ENCODE data around the gene RIN3.
"Not testable (repeated sequence)": the region's sequence is repeated elsewhere in the genome, so short reads cannot be mapped to it uniquely, and the experiment has no call there.

Gene RIN3

DNA sequence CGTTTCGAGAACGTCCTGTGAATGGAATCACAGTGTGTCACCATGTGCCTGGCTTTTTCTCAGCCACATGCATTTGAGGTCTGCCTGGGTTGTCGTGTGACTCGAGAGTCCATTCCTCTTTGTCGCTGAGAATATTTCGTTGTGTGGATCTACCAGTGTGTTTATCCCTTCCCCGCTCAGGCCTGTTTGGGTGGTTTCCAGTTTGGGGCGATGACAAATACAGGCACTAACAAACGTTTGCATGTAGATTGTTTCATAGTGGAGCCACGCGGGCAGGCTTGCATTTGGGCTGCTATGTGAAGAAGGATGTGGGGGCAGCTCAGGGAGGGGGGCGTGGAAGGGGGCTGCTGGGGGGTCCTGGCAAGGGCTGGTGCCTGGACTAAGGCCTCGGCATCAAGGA lies 14.1 kb downstream of the RIN3 start:
- DNase-seq (ENCODE audit: low read depth in 1 of 2, low spot score in 1 of 2), result no peak

GRCh38 chr14:92528486-92529100 lies 15.0 kb downstream of the RIN3 start:
- no peak for DNase-seq (ENCODE audit: low read depth in 1 of 2, low spot score in 1 of 2)

- no peak for DNase-seq (ENCODE audit: low read depth in 1 of 2, low spot score in 1 of 2)
Measured at GRCh38 chr14:92529903-92530302, 16.3 kb downstream of the RIN3 start.

GRCh38 chr14:92531106-92531873 lies 17.7 kb downstream of the RIN3 start:
- peak in 1 of 2 donors; percentile 8 for DNase-seq (ENCODE audit: low read depth in 1 of 2, low spot score in 1 of 2)

DNA sequence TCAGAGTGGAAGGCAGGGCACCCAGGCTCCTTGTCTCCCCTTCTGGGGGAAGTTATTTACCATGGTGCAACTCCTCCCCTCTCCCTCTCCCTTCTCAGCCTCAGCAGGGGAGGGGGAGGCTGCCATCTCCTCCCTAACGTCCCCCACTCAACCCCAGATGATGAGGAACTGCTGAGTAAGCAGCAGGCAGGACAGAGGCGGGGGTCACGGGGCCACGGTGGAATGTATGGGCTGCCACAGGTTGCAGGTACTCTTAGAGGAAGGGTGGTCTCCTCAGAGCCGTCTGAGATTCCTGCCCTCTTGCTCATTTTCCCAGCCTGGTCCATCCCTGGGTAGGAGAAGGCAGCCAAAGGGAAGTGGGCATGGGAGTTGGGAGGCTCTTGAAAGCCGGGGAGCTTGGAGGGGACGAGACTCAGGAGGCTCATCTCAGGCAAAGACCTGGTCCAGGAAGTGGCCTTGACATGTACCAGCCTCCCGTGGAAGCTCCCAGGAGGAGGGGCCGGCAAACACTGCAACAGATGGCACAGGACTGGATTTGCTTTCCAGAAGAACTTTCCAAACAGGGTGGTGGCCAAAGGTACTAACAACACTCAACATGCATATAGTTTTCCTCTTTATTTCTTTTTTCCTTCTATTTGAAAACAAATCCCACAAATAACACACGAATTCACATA lies 19.0 kb downstream of the RIN3 start:
- DNase-seq (ENCODE audit: low read depth in 1 of 2, low spot score in 1 of 2), result no peak

DNA sequence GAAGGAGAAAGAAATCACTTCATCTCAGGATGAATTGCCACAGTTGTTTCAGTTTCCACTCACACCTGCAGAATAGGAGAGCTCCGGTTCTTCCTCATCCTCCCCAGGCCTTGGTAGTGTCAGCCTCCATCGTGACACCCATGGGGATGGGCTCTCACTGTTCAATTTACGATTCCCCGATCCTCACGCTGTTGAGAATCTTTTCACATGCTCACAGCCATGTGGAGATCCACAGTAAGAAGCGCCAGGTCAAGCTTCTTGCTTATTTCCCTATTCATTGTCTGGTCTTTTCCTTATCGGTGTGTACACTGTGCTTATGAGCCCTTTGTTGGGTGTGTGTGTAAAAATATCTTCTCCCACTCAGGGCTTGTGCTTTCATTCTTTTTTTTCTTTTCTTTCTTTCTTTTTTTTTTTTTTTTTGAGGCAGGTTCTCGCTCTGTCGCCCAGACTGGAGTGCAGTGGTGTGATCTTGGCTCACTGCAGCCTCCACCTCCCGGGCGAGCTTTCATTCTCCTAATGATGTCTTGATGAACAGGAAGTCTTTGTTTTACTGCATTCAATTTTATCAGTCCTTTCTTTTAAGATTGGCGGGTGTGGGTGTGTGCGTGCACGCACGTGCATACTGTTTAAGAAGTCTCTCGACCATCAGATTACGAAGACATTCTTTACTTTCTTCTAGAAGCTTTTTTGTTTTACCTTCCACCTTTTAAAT lies 21.5 kb downstream of the RIN3 start:
- DNase-seq (ENCODE audit: low read depth in 1 of 2, low spot score in 1 of 2), result no peak

- DNase-seq (ENCODE audit: low read depth in 1 of 2, low spot score in 1 of 2), result not testable (repeated sequence)
Measured at GRCh38 chr14:92536231-92536630, 22.6 kb downstream of the RIN3 start.

DNA sequence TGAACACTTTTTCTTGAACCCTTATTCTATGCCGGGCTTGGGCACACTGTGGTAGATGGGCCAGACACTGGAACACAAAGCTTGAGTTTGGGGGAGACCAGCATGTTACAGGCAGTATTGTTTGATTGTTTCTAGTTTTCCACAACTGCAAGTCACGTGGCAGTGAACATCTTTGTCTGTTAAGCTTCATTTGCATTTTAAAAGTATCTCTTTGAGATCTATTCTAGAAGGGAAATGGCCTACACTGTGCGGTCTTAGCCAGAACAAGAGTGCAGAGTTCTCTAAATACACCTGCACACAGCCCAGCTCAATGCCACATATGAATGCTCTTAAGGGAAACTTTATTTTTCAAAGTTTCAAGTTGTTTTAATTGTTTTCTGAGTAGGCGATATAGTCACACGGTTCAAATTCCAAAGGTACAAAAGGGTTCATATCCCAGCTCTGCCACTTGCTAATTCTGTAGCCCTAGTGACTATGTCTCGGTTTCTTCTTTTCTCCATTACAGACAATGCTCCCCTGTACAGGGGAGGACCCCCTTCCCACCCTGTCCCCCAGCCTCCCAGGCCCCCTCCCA lies 24.9 kb downstream of the RIN3 start:
- no peak for DNase-seq (ENCODE audit: low read depth in 1 of 2, low spot score in 1 of 2)

- no peak for DNase-seq (ENCODE audit: low read depth in 1 of 2, low spot score in 1 of 2)
Measured at GRCh38 chr14:92539419-92539818, 25.8 kb downstream of the RIN3 start.

DNA sequence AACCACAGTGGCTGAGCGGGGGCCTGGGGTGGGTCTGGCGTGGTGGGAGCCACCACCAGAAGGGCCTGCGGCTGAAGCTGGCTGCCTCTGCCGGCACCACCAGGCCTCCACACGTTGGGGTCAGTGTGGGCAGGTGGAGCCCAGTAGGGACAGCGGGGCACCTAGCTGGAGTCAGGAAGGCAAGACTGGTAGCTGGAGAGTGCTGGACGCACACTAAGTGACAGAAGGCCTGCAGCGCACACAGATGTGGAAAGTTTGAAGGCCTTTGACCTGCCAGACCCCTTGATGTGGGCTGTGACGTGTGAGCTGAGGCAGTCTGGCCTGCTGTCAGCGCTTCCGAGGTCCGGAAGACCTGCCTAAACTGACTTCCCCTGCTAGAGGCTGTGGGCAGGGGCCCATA lies 26.3 kb downstream of the RIN3 start:
- DNase-seq (ENCODE audit: low read depth in 1 of 2, low spot score in 1 of 2), result no peak

- no peak for DNase-seq (ENCODE audit: low read depth in 1 of 2, low spot score in 1 of 2)
Measured at GRCh38 chr14:92540472-92541048, 27.0 kb downstream of the RIN3 start.

- no peak for DNase-seq (ENCODE audit: low read depth in 1 of 2, low spot score in 1 of 2)
Measured at GRCh38 chr14:92542766-92543554, 29.4 kb downstream of the RIN3 start.

DNA sequence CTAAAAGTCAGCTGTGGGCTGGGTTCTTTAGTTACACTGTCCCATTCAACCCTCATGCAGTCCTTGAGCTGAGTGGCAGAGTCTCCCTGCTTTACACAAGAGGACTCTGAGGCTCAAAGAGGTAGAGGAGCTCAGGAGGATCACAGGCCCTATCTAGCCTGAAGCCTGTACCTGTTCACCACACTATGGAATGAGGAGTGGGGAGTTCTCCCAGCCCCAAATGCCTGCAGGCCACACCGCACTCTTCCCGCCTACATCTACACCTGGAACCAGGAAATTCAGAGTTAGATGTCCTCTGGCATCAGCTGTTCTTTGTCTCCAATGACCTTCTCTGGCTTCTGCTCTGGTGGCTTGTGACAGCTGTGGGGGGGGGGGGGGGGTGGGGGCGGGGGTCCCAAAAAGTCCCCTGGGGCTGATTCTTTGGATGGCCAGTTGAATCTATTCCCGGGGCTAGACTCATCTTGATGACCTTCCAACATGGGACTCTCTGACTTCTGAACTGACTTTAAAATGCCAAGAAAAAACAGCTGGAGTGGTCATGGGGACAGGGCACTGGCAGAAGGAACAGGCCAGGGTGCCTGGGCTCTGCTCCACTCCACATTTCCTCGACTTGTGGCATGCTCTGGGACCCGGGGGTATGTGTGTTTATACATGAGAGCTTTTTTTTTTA lies 30.6 kb downstream of the RIN3 start:
- DNase-seq (ENCODE audit: low read depth in 1 of 2, low spot score in 1 of 2), result no peak

DNA sequence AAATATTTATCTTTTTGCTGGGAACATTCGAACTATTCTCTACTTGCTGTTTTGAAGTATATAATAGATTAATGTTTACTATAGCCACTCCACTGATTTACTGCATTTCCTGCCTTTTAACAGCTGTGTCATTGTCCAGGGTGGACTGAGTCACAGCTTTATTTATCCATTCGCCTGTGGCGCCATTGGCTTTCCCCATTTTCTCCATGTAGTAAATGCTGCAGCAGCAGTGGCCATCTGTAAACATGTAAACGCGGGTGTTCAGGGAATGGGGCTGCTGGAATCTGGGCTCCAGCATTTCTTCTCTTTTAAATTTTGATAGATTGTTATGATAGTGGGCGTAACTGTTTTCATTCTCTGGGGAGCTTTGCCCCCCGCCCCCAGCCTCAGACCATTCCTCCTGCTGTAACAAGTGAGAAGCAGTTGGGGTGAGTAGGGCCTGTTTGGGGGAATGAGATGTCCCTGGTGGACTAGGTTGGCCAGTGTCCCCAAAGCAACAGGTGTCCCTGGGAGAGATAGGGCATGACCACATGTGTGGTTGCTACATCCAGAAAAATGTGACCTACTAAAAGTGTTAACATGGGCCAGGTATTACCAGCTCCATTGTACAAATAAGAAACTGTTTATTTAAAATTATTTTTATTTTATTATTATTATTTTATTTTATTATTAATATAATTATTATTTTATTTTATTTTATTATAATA lies 32.9 kb downstream of the RIN3 start:
- DNase-seq (ENCODE audit: low read depth in 1 of 2, low spot score in 1 of 2), result no peak

DNA sequence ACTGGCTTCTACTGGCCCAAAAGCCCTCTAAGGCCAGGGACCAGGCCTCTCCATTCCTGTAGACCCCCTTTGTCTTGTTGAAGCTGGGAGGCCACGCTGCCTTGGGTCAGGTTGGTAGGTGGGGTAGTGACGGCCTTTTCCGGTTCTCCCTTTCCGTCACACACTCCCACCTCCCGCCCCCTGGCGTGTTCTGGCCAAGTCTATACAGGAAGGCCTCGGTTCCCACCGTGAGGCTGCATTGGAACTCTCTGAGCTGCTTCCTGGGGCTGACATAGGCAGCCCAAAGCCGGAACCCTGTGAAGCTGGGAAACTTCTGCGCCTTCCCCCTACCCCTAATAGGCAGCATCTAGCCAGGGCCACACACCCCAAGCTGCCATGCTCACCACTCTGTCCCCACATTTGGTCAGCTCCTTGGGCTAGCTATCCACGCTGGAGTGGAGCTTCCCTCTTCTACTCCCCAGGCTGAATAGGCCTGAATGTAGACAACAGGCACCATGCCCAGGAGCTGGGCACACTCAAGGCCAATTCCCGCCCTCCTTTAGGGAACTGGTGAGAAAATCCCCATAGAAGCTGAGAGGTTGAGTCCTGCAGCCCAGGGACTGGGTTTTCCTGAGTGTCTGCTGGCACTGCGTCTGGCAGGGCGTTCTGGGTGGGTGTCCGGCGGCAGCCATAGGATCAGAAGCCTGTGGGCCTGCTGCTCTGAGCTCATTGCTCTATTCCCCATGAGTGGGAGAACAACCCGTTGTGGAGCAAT lies 35.7 kb downstream of the RIN3 start:
- DNase-seq (ENCODE audit: low read depth in 1 of 2, low spot score in 1 of 2), result no peak

- no peak for DNase-seq (ENCODE audit: low read depth in 1 of 2, low spot score in 1 of 2)
Measured at GRCh38 chr14:92549859-92550230, 36.3 kb downstream of the RIN3 start.

- DNase-seq (ENCODE audit: low read depth in 1 of 2, low spot score in 1 of 2), result no peak
Measured at GRCh38 chr14:92551044-92551841, 37.7 kb downstream of the RIN3 start.

GRCh38 chr14:92552066-92552465 lies 38.5 kb downstream of the RIN3 start:
- no peak for DNase-seq (ENCODE audit: low read depth in 1 of 2, low spot score in 1 of 2)

Data from activated T-helper 1 cell treated with anti-CD3 and anti-CD28 coated beads, Interleukin-2, amount 50 U/mL, for 16 hours (primary cell).